Activated CD8-positive, alpha-beta memory T cell treated with anti-CD3 and anti-CD28 coated beads, Interleukin-2, amount 50 U/mL, for 48 hours (primary cell): ENCODE measurements around the gene EIF4G3.
"Not testable (repeated sequence)": the region's sequence is repeated elsewhere in the genome, so short reads cannot be mapped to it uniquely, and the experiment has no call there.

Experiments
- DNase-seq: peaks from one replicate; pipeline ENCODE4 v3.0.0-alpha.2; 2020

EIF4G3 gene

GRCh38 chr1:21182181-21182731, 5.6 kb upstream of the EIF4G3 start:
- no peak for DNase-seq

GRCh38 chr1:21178271-21178670, 1.6 kb upstream of the EIF4G3 start:
- not testable (repeated sequence) for DNase-seq

DNA sequence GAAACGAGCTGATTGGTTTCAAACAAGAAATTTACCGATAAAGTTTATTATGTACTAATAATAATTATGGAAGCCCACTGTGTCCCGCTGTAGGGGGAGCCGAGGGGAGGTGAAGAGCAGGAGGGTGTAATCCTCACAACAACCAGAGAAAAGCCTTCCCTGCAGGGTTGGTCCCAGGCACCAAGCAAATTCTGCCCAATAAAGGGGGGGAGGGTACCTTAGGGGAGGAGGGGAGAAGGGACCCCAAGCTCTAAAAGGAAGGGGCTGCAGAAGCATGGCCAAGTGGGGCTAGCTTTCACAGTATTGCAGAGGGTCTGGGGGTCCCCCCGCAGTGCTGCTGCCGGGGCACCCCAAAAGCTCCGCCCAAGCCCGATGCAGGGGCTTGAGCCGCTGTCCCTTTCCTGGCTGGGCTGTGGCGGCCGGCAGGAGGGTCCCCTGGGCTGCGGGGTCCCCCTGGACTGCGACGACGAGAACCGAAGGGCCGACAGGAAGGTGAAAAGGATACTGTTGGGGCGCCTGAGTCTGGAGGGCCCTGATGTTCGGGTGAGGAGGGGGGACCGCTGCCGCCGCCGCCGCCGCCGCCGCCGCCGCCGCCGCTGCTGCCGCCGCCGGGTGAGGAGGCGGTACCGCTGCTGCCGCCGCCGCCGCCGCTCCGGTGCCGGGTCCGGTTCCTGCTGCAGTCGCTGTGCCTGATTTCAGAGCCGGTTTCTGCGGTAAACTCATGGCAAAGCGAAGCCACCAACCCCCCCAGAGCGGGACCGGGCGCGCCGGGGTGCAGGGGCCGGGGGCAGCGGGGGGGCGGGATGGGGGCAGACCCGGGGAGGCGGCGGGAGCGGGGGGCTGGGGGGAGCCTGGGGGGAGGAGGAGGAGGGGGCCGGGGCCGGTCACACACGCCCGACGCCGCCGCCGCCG, 771 bp downstream of the EIF4G3 start:
- peak; percentile 78 for DNase-seq

GRCh38 chr1:21175324-21175669, 1.4 kb downstream of the EIF4G3 start:
- no peak for DNase-seq

- DNase-seq = no peak
Observed at GRCh38 chr1:21174654-21175323, 1.9 kb downstream of the EIF4G3 start.

DNA sequence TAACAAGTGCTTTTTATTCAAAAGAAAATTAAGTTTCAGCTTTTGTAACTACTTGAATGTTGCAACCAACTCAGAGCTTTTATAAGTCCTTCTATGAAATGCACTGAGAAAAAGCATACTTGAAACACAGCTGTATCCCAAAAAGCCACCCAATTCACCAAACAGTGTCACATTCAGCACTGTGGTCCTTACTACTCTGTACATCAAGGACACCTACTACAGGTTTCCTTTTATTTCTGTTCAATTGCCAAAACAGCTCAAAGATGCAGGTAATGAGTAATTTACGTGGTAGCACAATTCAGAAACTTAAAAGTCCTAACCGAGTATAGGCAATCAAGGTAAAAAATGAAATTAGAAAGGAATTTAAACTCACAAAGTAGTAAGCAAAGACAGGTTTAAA, 2.5 kb downstream of the EIF4G3 start:
- no peak for DNase-seq

- not testable (repeated sequence) for DNase-seq
Observed at GRCh38 chr1:21173096-21173495, 3.6 kb downstream of the EIF4G3 start.

DNA sequence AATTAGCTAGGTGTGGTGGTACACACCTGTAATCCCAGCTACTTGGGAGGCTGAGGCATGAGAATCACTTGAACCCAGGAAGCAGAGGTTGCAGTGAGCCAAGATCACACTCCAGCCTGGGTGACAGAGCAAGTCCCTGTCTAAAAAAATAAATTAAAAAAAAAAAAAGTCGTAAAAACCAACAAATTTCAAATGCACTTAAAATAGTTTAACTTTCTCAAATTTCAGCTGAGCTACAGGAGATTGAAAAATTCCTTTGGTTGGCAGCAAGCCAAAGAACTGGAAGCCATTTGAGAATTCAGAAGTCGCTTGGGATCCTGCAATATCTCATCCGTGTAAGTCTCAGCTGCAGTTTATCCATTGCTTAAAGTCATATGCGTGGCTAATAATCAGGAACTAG, 5.9 kb downstream of the EIF4G3 start:
- DNase-seq = not testable (repeated sequence)

GRCh38 chr1:21168444-21168843, 8.3 kb downstream of the EIF4G3 start:
- DNase-seq = no peak

DNA sequence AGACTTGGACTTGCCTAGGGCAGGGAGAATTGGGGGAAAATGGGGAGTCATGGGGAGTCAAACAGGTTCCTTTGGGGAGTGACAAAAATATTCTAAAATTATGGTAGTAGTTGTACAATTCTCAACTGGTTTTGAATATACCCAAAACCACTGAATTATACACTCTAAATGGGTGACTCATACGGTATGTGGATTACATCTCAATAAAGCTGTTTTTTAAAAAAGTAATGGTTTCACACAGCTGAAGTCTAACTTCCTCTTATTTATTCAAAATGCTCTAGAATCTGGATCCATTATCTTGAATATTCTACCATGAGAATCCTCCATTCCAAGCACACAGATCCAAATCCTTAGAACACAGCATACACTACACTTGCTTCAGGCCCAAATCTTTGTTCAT, 11.1 kb downstream of the EIF4G3 start:
- no peak for DNase-seq

DNA sequence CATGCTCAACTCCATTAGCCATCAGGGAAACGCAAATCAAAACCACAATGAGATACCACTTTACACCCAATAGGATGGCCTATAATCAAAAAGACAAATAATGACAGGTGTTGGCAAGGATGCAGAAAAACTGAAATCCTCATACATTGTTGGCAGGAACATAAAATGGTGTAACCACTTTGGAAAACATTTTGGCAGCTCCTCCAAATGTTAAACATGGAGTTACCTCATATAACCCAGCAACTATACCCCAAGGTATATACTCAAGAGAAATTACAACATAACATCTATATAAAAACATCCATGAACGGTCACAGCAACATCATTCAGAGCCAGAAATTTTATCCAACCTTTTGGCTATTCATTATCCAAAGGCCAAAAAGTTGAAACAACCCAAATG, 11.6 kb downstream of the EIF4G3 start:
- no peak for DNase-seq

- no peak for DNase-seq
Observed at GRCh38 chr1:21164266-21164665, 12.4 kb downstream of the EIF4G3 start.

- no peak for DNase-seq
Observed at GRCh38 chr1:21162740-21163464, 13.8 kb downstream of the EIF4G3 start.

GRCh38 chr1:21161842-21162241, 14.9 kb downstream of the EIF4G3 start:
- DNase-seq = no peak

- DNase-seq = no peak
Observed at GRCh38 chr1:21160263-21160796, 16.4 kb downstream of the EIF4G3 start.

DNA sequence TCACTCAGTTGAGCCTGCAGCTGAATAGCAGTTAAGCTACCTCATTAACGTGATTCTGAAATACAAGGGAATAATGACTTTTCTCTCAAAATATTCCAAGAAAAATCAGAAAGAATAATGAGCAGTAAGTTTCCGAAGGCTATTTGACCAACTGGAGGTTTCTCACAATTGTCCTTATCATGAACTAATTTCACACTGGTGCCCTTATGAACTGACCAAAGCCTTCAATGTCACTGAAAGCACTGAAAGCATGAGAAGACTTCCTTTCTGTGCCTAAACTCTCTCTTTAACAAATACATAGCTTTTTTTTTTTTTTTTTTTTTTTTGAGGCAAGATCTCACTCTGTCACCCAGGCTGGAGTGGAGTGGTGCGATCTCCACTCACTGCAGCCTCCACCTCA, 18.8 kb downstream of the EIF4G3 start:
- no peak for DNase-seq

DNA sequence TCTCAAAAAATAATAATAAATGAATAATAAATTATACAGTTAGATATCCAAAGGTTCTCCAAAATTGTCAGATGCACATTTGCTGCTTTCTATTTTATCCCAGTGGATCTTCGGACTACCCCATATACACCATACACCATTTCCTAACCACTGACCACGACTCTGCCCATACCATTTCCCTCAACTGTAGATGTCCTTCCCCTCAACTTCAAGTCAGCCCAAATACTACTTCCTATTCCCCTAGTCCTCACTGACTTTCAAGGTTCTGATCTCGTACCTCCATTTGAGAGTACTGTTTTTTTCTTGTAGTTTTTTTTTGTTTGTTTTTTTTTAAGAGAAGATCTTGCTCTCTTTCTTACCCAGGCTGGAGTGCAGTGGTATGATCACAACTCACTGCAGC, 19.6 kb downstream of the EIF4G3 start:
- DNase-seq = no peak

DNA sequence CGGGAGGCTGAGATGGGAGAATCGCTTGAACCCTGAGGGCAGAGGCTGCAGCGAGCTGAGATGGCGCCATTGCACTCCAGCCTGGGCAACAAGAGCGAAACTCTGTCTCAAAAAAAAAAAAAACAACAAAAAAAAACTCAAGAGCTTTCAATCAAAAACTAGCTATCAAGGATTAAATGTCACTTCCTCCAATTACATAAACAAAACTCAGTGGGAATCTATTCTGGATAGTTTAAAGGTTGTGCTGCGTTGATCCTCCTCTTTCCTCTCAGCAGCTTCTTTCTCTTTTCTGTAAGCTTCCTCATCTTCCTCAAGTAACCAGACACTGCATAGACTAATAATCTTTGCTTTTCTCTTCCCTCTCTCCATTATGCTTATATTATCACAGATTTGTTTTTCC, 20.7 kb downstream of the EIF4G3 start:
- no peak for DNase-seq

DNA sequence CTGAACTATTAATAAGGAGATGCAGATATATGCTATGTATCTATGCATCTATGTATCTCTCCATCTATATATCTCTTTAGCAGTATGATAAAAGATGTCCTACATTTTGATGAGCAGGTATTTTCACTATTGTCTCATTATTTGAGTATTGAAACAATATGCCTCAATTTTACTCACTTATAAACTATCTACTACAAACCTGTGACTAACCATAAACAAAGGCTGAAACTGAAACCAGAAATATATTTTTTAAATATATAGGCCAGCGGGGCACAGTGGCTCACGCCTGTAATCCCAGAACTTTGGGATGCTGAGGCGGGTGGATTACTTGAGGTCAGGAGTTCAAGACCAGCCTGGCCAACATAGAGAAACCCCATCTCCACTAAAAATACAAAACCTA, 22.0 kb downstream of the EIF4G3 start:
- no peak for DNase-seq

DNA sequence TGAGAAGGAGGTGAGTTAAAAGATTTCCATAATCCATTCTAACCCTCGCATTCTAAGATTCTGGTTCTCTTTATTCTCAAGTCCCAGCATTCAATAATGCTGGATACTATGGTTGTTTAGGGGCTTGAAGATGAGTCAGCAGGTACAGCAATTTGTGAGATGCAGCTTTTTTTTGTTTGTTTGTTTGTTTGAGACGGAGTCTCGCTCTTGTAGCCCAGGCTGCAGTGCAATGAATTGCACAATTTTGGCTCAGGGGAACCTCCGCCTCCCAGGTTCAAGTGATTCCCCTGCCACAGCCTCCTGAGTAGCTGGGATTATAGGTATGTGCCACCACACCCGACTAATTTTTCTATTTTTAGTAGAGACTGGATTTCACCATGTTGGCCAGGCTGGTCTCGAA, 23.3 kb downstream of the EIF4G3 start:
- DNase-seq = no peak

- DNase-seq = no peak
Observed at GRCh38 chr1:21152423-21153100, 24.1 kb downstream of the EIF4G3 start.

GRCh38 chr1:21149855-21150432, 26.8 kb downstream of the EIF4G3 start:
- DNase-seq = no peak
